IPS-NIHi7 (cell line): Measurements from ENCODE around the gene MYO7B.
"Not testable (repeated sequence)": the region's sequence is repeated elsewhere in the genome, so short reads cannot be mapped to it uniquely, and the experiment has no call there.

Source experiments
- DNase-seq: peaks from one replicate; pipeline ENCODE4 v3.0.0; 2012; ENCODE audit warnings: mixed read lengths; ENCODE audit errors: extremely low spot score

MYO7B gene

DNA sequence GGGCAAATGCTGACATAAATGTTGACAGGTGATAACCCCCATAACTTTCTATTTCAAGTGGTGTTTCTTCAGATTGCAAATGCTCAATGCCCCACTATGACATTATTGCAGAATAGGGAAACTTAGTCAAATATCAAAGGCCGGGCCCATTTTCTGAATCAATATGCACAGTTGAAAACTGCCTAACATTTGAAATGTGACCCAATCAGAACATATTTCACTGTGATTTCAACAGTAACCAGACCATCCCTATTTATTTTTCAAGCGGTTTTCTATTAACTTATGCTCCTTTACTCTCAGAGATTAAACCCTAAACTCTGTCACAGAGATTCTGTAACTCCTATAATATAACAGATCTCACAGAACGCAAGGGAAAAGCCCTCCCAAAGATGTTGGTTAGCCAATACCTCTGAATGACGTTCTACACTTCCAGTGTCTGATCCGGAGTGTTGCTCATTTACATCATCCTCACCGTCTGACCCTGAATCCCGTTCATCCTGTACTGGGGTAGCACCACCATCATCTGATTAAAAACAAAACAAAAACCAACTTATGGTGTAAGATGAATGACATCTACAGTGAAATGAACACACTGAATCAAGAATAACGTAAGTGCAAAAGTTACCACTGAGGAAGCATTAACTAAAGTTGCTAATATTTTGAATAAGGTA lies 12.1 kb upstream of the MYO7B start:
- no peak for DNase-seq

DNA sequence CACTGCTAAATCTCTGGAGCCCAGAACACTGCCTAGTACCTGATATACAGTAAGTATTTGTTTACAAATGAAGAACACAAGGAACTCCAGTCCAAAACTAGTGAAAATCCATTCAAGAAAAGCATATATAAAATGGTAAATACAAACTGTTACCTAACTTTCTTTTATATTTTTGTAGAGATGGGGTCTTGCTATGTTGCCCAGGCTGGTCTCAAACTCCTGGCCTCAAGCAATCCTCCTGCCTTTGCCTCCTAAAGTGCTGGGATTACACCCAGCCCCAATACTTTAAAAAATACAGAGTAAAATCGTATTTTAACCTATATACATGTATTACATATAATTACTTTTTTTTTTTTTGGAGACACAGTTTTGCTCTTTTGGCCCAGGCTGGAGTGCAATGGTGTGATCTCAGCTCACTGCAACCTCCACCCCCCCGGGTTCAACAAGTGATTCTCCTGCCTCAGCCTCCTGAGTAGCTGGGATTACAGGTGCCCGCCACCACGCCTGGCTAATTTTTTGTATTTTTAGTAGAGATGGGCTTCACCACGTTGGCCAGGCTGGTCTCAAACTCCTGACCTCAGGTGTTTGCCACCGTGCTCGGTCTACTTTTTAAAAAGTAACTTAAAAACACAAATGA lies 11.2 kb upstream of the MYO7B start:
- DNase-seq, result not testable (repeated sequence)

DNA sequence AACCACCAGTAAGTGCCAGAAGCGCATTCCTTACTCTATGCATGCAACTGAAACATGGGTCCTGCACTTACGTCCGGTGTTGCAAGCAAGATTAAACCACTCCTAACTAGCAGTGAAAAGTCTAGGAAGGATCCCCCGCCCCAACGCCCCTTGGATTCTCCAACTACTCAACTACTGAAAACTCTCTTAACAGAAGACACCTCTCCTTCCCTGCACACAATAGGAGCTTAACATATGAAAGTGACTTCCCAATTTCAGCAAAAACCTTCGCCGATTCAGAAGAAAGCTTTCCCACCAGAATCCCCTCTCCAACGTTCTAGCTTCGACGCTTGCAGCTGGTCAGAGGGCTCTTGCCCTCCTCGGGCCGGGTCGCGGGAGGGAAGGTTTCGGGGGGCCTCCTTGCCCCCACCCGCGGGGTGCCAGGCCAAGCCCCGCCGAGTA lies 9.8 kb upstream of the MYO7B start:
- no peak for DNase-seq

DNA sequence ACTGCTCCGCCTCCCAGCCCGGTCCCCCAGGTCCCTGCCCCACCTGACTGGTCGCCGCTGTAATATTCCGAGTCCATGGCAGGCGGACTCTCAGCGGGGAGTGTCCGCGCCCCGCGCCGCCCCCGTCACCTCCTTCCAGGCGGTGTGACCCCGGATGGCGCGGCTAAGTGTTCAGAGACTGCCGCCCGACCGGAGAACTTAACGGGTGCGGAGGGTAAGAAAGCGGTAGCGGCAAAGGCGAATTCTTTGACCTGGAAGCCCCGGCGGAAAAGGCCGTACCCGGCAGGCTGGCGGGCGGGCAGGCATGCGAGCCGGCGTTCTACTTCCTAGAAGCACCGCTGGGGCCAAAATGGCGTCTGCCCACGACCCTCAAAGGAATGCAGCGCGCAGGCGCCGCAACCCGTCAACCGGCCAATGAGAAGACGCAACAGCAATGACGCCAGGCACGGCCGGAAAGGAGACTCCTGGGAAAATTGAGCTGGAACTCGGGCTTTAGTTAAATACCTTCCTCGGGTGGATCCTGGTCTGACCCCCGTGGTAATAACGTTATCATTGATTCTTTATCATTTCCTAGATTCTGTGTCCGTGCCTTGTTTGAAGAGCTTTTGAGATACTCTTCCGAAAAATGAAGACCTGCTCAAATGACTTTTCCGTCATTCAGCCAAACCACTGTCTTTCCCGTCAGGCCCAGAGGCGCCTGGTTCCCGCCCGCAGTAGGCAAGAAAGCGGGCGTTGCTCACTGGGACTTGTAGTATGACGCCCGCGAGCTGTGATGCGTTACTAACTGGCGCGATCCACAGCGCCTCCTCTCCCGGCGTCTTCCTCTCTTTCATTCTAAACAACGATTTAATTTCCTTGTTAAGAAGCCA lies 9.1 kb upstream of the MYO7B start, which contains the start of gene IWS1:
Gene IWS1, minus strand, starts transcription at position 358 of the 869 bp plus-strand sequence. Its CDS starts 281 bp downstream, at position 77.
- DNase-seq, result peak; percentile 96

- peak; percentile 33 for DNase-seq
These were observed 8.3 kb upstream of the MYO7B start for GRCh38 chr2:127527001-127527804.

GRCh38 chr2:127528487-127528886 lies 7.0 kb upstream of the MYO7B start:
- DNase-seq, result no peak

DNA sequence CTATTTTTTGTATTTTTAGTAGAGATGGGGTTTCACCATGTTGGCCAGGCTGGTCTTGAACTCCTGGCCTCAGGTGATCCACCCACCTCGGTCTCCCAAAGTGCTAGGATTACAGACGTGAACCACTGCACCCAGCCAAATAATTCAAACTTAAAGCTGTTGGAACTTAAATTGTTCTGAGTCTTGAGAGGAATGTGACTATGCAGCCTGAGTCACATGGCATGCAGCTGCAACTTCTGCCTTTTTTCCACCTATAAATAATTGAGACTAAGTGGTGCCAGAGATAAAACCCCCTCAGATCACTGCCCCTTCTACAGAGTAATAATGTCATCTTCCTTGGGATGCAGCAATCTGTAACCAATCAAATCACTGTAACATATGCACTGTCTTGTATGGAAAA lies 6.1 kb upstream of the MYO7B start:
- not testable (repeated sequence) for DNase-seq

GRCh38 chr2:127530245-127531140 lies 5.0 kb upstream of the MYO7B start:
- no peak for DNase-seq

GRCh38 chr2:127531221-127531648 lies 4.2 kb upstream of the MYO7B start:
- DNase-seq, result no peak

DNA sequence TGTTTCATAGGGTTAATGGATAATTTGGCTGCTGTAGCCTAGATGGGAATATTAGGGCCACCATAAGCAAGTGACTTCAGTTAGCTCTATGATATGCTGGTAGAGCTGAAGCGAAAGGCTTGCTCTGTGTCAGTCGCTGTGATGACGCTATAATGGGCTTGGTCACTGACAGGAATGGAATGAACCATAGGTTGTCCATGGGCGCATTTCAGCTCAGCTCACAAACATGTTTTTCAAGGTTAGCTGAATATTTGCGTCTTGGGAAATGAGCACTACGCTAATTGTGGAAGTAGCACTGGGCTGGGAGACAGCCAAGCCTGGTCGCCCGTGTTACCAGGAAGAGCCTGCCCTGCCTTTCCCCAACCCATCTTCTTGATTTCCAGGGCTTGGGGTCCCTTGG lies 3.2 kb upstream of the MYO7B start:
- DNase-seq, result no peak

DNA sequence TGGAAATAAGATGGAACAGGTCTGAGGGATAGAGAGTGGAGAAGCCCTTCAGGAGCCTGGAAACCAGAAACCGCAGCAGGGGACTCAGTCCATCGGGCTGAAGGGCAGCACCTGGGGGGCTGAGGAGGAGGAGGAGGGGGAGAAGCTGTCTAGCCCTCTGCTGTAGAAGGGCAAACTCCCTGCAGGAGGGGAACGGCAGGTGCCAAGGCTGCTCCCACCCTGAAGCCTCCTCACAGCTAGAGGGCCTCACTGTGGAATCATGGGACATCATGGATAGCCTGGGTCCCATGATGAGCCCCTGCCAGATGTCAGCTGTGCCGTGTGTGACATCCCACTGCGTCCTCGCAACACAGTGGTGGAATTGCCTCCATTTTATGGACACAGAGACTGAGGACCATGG lies 435 bp downstream of the MYO7B start:
- DNase-seq, result no peak

DNA sequence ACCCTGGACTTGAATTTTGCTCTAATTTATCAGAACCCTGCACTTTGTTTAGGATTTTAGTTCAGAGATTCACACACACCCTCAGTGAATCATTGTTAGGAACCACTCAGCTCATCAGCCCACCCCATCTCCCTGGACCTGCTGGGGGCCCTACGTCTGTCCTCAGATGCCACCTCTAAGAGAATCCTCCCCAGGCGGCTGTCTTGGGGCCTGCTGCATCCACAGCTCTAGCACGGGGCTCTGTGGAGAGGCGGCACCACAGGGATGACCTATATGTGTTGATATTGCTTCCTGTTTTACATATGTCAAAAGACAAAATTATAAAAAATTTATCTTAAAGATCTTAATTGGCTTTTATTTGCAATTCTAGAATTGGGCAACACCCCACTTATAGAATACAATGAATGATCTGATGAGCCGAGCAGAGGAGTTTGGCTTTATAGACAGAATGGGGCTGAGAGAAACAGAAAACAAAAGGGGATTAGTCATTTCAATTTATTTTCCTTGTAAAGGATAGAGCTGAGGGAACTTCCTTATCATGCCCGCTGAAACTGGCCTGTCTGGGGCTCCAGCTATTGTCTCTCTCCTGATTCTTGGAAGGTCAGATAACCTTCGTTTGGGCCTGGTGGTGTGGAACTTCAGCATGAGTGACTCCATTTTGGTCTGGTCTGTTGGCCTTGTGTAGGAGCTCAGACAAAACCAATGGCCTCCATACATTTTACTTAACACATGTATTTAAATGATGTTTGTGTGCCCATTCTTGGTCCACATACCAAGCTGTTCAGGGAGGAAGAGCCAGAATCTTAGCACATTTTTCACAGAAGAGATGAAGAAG lies 1.4 kb downstream of the MYO7B start:
- DNase-seq, result no peak

- DNase-seq, result no peak
These were observed 2.2 kb downstream of the MYO7B start for GRCh38 chr2:127537644-127538043.

- no peak for DNase-seq
These were observed 6.3 kb downstream of the MYO7B start for GRCh38 chr2:127541809-127542208.

- no peak for DNase-seq
These were observed 6.7 kb downstream of the MYO7B start for GRCh38 chr2:127542231-127542630.

- not testable (repeated sequence) for DNase-seq
These were observed 7.6 kb downstream of the MYO7B start for GRCh38 chr2:127543013-127543501.

GRCh38 chr2:127545189-127545588 lies 9.7 kb downstream of the MYO7B start:
- no peak for DNase-seq

DNA sequence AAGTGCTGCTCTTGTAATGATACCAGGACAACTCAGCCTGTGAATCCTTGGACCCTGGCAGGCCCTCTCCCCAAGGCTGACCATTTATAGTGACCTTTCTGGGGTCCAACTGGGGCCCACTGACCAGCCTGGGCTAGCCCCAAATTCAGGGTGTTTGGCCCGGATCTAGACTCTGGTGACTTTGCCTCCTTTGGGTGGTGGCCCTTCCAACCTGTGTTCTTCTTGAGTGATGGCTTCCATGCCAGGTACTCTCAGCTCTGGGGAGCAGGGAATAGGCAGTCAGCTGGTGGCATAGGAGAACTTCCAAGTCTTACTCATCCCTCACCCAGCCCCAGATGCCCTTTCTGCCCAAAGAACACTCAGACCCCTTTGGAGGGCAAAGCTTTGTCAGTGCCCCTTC lies 10.3 kb downstream of the MYO7B start:
- DNase-seq, result no peak

DNA sequence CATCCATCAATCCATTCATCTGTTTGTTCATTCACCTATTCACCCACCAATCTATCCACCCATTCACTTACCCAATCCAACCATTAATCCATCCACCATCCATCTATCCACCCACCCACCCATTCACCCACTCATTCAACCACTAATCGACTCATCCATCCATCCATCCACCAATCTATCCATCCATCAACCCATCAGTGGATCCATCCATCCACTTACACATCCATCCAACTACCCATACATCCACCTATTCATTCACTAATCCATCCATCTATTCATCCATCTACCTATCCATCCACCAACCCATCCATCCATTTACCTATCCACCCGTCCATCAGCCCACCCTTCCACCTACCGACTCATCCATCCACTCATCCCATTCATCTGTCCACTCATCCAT lies 11.3 kb downstream of the MYO7B start:
- no peak for DNase-seq
